Measurements from ENCODE around the gene NTRK2.

The NTRK2 gene

DNA sequence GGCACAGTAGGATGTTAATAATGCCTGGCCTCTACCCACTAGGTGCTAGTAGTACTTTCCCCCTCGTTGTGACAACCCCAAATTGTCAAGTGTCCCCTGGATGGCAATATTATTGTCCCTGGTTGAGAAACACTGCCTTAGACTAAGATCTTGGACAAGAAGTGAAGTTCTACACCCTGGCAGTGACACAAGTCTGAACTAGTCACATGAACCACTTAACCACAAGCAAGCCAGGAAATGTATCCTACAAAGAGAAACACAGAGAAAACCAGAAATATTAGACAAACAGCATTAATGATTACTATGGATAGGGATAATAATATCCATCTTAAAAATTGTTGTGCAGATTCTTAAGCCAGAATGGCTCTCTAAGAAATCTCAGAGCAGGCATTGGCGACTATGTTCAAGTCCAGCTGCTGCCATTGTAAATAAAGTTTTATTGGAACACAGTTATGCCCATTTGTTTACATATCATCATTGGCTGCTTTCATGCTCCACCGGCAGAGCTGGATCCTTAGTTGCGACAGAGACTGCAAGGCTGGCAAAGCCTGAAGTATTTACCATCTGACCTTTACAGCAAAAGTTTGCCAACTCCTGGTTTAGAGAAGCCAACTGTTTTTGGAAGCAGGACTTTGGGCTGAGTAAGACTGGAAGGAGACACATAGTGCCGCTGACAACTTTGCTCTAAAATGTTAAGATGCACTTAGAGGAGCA lies 80.8 kb downstream of the NTRK2 start:
- Histone ChIP-seq H3K36me3 (ENCODE audit: control insufficient read depth, low read length) (no peaks in the 10 kb centered on the region), H3K9me3 (ENCODE audit: control insufficient read depth, insufficient read depth, low read length) (no peaks in the 10 kb centered on the region), H3K27ac (ENCODE audit: low read depth, low read length) (no peak overlapping the region), H3K4me2 (ENCODE audit: low read length) (no peak overlapping the region), H3K9me2 (replicated peaks; ENCODE audit: control insufficient read depth, low read length) (no peaks in the 10 kb centered on the region), H3K4me3 (ENCODE audit: low read length) (no peak overlapping the region), H3K4me1 (ENCODE audit: control insufficient read depth, low read length) (no peaks in the 10 kb centered on the region), H3K79me2 (ENCODE audit: control insufficient read depth, low read length) (no peaks in the 10 kb centered on the region), H3F3A (ENCODE audit: control insufficient read depth, insufficient read depth) (no peaks in the 10 kb centered on the region), H4K20me1 (ENCODE audit: control insufficient read depth, insufficient read depth, low read depth, low read length) (no peaks in the 10 kb centered on the region), H3K27me3 (ENCODE audit: control insufficient read depth, low read length) (no peaks in the 10 kb centered on the region)
- TF ChIP-seq, protein P1, sequence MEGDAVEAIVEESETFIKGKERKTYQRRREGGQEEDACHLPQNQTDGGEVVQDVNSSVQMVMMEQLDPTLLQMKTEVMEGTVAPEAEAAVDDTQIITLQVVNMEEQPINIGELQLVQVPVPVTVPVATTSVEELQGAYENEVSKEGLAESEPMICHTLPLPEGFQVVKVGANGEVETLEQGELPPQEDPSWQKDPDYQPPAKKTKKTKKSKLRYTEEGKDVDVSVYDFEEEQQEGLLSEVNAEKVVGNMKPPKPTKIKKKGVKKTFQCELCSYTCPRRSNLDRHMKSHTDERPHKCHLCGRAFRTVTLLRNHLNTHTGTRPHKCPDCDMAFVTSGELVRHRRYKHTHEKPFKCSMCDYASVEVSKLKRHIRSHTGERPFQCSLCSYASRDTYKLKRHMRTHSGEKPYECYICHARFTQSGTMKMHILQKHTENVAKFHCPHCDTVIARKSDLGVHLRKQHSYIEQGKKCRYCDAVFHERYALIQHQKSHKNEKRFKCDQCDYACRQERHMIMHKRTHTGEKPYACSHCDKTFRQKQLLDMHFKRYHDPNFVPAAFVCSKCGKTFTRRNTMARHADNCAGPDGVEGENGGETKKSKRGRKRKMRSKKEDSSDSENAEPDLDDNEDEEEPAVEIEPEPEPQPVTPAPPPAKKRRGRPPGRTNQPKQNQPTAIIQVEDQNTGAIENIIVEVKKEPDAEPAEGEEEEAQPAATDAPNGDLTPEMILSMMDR (IDR thresholded peaks at IDR 0.05; ENCODE audit: low read depth, low read length, poor library complexity, severe bottlenecking) = no peak
- no peak for TF ChIP-seq EZH2phosphoT487 (IDR thresholded peaks at IDR 0.05; ENCODE audit: borderline replicate concordance, low read length)

- Histone ChIP-seq H3K9me2 (replicated peaks; ENCODE audit: control insufficient read depth, low read length) (no peaks in the 10 kb centered on the region), H3F3A (ENCODE audit: control insufficient read depth, insufficient read depth) (no peaks in the 10 kb centered on the region), H3K9me3 (ENCODE audit: control insufficient read depth, insufficient read depth, low read length) (no peaks in the 10 kb centered on the region), H3K36me3 (ENCODE audit: control insufficient read depth, low read length) (no peaks in the 10 kb centered on the region), H3K79me2 (ENCODE audit: control insufficient read depth, low read length) (no peaks in the 10 kb centered on the region), H3K4me1 (ENCODE audit: control insufficient read depth, low read length) (no peaks in the 10 kb centered on the region), H3K4me2 (ENCODE audit: low read length) (no peak overlapping the region), H3K27ac (ENCODE audit: low read depth, low read length) (no peak overlapping the region), H3K27me3 (ENCODE audit: control insufficient read depth, low read length) (0 out of 2 replicates have a peak, but pooled peaks cover 3% of the 10 kb centered on the region), H3K4me3 (ENCODE audit: low read length) (no peak overlapping the region), H4K20me1 (ENCODE audit: control insufficient read depth, insufficient read depth, low read depth, low read length) (no peaks in the 10 kb centered on the region)
- TF ChIP-seq, protein P1 (IDR thresholded peaks at IDR 0.05; ENCODE audit: low read depth, low read length, poor library complexity, severe bottlenecking) = no peak
- no peak for TF ChIP-seq EZH2phosphoT487 (IDR thresholded peaks at IDR 0.05; ENCODE audit: borderline replicate concordance, low read length)
Observed at GRCh38 chr9:84751921-84752320, 82.4 kb downstream of the NTRK2 start.

DNA sequence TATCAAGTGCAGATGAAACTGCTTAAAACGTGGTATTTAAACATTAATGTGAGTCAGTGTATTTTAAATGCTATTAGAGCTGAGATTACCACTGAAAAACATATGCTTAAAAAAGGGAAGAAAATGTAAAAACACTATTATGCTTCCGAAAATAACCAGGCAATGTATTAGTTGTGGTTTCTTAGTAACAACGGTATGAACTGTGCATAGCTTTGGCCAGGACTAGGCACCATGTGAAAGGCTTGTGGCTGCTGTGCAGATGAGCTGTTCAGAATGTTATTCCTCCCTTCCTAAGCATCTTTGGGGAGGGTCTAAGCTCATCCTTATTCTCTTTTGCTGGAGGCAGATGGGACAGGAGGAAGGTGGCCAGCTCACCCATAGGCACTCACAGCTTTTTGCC lies 84.9 kb downstream of the NTRK2 start:
- H3F3A ChIP-seq (ENCODE audit: control insufficient read depth, insufficient read depth) = no peaks in the 10 kb centered on the region
- TF ChIP-seq, protein P1 (IDR thresholded peaks at IDR 0.05; ENCODE audit: low read depth, low read length, poor library complexity, severe bottlenecking) = no peak
- TF ChIP-seq EZH2phosphoT487 (IDR thresholded peaks at IDR 0.05; ENCODE audit: borderline replicate concordance, low read length) = no peak
- no peak overlapping the region for H3K4me3 ChIP-seq (ENCODE audit: low read length)
- no peak overlapping the region for H3K27ac ChIP-seq (ENCODE audit: low read depth, low read length)
- H3K9me3 ChIP-seq (ENCODE audit: control insufficient read depth, insufficient read depth, low read length) = no peaks in the 10 kb centered on the region
- H3K4me1 ChIP-seq (ENCODE audit: control insufficient read depth, low read length) = no peaks in the 10 kb centered on the region
- H3K4me2 ChIP-seq (ENCODE audit: low read length) = no peak overlapping the region
- H3K9me2 ChIP-seq (replicated peaks; ENCODE audit: control insufficient read depth, low read length) = no peaks in the 10 kb centered on the region
- no peaks in the 10 kb centered on the region for H4K20me1 ChIP-seq (ENCODE audit: control insufficient read depth, insufficient read depth, low read depth, low read length)
- H3K27me3 ChIP-seq (ENCODE audit: control insufficient read depth, low read length) = peaks cover 8% of the 10 kb centered on the region; the same call in 1 of the 2 replicates
- no peaks in the 10 kb centered on the region for H3K79me2 ChIP-seq (ENCODE audit: control insufficient read depth, low read length)
- H3K36me3 ChIP-seq (ENCODE audit: control insufficient read depth, low read length) = no peaks in the 10 kb centered on the region
